Left lung (tissue), 10 donors: ENCODE data around the gene PRKN. TPM values are rescaled to one million over a fixed set of nuclear protein-coding genes. Genes with fewer than 3 reads are reported as not detected.

Source experiments
- ATAC-seq: fragments of 200-7000 bp; cut with Tn5 transposase; one replicate; pipeline ENCODE4 v1.9.1; 2020; ENCODE audit warnings: moderate library complexity
- DNase-seq, 4 donors: peaks; one replicate each; pipeline ENCODE4 v3.0.0-alpha.2; 2013 to 2020
- H3K27ac ChIP-seq, 2 donors: fragments of 200-600 bp; sonication (generic) in 1 of 2; one replicate each; pipeline versions ENCODE4 v1.5.0 to v1.8.0; 2020 to 2021
- H3K27me3 ChIP-seq, 2 donors: fragments of 200-600 bp; sonication (generic) in 1 of 2; one replicate each; pipeline versions ENCODE4 v1.5.0 to v1.8.0; 2020 to 2021
- H3K36me3 ChIP-seq, 2 donors: fragments of 200-600 bp; sonication (generic) in 1 of 2; one replicate each; pipeline versions ENCODE4 v1.5.0 to v1.8.0; 2020 to 2021
- H3K4me1 ChIP-seq, 2 donors: fragments of 200-600 bp; one replicate each; pipeline ENCODE4 v1.8.0; 2021
- H3K4me3 ChIP-seq, 2 donors: fragments of 200-600 bp; sonication (generic) in 1 of 2; one replicate each; pipeline versions ENCODE4 v1.5.0 to v1.8.0; 2020 to 2021; ENCODE audit warnings: mild to moderate bottlenecking in 1 of 2
- H3K9me3 ChIP-seq, 2 donors: fragments of 200-600 bp; sonication (generic) in 1 of 2; one replicate each; pipeline versions ENCODE4 v1.5.0 to v1.8.0; 2020 to 2021
- intact Hi-C, 2 donors: fragments of 100-400 bp; cut with DNase I; formaldehyde crosslinking; loops; one replicate each; pipeline versions ENCODE4 v1.11.2 to v1.14.2; 2022
- polyA plus RNA-seq, 6 donors: library from polyadenylated mRNA; unstranded; fragments of 120-200 nt; gene quantifications; one replicate each; pipeline ENCODE4 v1.2.1, GENCODE V29; 2013; ENCODE audit not compliant: insufficient read length in 6 of 6
- total RNA-seq, 2 donors: library from RNA; stranded (reverse); fragmentation: NEBNext Ultra II Directional; extraction: Animal tissue kit (Norgen Biotek cat#: 25700); gene quantifications; one replicate each; pipeline ENCODE4 v1.2.1, GENCODE V29; 2021
- TF ChIP-seq, protein P1 (sequence below), 2 donors: fragments of 200-600 bp; sonication (generic) in 1 of 2; IDR thresholded peaks; one replicate each; pipeline versions ENCODE4 v1.5.0 to v1.8.0; 2021; ENCODE audit warnings: antibody characterized with exemption in 2 of 2
- donor health status: DM: no; HTN: yes; CAD: no.
- donor health status: DM: no; HTN: no; CAD: no.

PRKN gene
- total and polyA plus RNA-seq, 8 donors = 1.9 to 4.3 (median 2.5) TPM

DNA sequence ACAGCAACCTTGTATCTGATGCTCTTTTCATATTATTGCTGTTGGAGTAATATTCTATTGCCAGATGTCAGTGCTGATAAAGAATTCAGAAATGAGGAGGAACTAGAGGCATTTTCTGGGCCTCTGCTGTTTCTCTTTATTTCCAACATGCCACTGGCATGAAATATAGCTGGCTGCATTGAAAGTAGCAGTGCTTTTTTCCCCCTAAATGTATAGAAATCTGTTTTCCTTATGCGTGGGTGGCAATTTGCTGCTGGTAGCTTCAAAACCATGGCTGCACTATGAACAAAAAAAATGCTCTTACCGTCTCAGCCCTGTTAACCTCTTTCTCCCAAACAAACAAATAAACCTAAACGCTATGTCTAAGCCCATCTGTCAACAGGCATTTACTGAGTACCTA lies 1011.4 kb downstream of the PRKN start:
- intact Hi-C loops = no loop called here
- Histone ChIP-seq H3K4me1 (no peaks in the 10 kb centered on the region), H3K36me3 (no peaks in the 10 kb centered on the region), H3K9me3 (no peaks in the 10 kb centered on the region), H3K4me3 (no peak overlapping the region), H3K27me3 (no peaks in the 10 kb centered on the region), H3K27ac (no peak overlapping the region)
- ATAC-seq (no peak), DNase-seq (no peak)
- TF ChIP-seq, protein P1, sequence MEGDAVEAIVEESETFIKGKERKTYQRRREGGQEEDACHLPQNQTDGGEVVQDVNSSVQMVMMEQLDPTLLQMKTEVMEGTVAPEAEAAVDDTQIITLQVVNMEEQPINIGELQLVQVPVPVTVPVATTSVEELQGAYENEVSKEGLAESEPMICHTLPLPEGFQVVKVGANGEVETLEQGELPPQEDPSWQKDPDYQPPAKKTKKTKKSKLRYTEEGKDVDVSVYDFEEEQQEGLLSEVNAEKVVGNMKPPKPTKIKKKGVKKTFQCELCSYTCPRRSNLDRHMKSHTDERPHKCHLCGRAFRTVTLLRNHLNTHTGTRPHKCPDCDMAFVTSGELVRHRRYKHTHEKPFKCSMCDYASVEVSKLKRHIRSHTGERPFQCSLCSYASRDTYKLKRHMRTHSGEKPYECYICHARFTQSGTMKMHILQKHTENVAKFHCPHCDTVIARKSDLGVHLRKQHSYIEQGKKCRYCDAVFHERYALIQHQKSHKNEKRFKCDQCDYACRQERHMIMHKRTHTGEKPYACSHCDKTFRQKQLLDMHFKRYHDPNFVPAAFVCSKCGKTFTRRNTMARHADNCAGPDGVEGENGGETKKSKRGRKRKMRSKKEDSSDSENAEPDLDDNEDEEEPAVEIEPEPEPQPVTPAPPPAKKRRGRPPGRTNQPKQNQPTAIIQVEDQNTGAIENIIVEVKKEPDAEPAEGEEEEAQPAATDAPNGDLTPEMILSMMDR (IDR thresholded peaks at IDR 0.05) = no peak

DNA sequence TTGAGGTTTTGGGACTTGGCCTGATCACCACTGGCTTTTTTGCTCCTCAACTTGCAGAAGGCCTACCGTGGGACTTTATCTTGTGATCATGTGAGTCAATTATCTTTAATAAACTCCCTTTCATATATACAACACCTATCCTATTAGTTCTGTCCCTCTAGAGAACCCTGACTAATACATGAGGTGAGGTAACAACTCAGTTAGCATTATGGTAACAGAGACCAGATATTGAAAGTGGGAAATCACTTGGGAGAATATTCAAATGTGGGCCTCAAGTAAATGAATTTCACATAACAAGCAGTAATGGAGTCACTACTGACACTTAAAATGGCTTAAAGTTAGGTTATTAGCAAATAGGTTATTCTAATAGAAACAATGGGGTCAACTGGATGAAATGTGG lies 1015.6 kb downstream of the PRKN start:
- Histone ChIP-seq H3K36me3 (no peaks in the 10 kb centered on the region), H3K4me3 (no peak overlapping the region), H3K27me3 (no peaks in the 10 kb centered on the region), H3K9me3 (no peaks in the 10 kb centered on the region), H3K4me1 (no peaks in the 10 kb centered on the region), H3K27ac (no peak overlapping the region)
- intact Hi-C loops = no loop called here
- no peak for ATAC-seq
- TF ChIP-seq, protein P1 (IDR thresholded peaks at IDR 0.05) = no peak
- DNase-seq = no peak

DNA sequence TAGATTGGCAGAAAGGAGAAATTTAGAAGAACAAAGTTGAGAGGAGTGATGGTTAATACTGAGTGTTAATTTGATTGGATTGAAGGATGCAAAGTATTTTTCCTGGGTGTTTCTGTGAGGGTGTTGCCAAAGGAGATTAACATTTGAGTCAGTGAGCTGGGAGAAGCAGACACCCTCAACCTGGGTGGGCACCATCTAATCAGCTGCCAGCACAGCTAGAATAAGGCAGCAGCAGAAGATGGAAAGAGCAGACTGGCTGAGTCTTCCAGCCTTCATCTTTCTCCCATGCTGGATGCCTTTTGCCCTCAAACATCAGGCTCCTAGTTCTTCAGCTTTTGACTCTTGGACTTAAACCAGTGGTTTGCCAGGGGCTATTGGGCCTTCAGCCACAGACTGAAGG lies 1016.1 kb downstream of the PRKN start:
- H3K27me3 ChIP-seq = no peaks in the 10 kb centered on the region
- no peaks in the 10 kb centered on the region for H3K36me3 ChIP-seq
- TF ChIP-seq, protein P1 (IDR thresholded peaks at IDR 0.05) = no peak
- no peaks in the 10 kb centered on the region for H3K9me3 ChIP-seq
- intact Hi-C loops = no loop called here
- no peak for ATAC-seq
- H3K4me1 ChIP-seq = no peaks in the 10 kb centered on the region
- H3K27ac ChIP-seq = no peak overlapping the region
- no peak for DNase-seq
- no peak overlapping the region for H3K4me3 ChIP-seq

DNA sequence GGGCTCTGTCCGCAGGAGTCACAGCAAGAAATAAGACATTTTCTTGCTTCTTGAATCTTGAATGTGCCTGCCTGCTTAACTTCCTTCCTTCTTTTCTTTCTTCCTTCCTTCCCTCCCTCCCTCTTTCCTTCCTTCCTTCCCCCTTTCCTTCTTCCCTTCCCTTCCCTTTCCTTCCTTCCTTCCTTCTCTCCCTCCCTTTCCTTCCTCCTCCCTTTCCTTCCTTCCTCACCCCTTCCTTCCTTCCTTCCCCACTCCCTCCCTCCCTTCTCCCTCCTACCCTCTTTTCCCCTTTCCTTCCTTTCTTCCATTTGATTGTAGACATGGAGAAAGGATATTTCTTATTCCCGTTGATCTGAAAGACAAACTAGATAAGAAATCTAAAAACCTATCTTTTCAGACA lies 1016.9 kb downstream of the PRKN start:
- intact Hi-C loops = no loop called here
- DNase-seq (no peak), ATAC-seq (no peak)
- Histone ChIP-seq H3K4me1 (no peaks in the 10 kb centered on the region), H3K9me3 (no peaks in the 10 kb centered on the region), H3K27me3 (no peaks in the 10 kb centered on the region), H3K4me3 (no peak overlapping the region), H3K27ac (no peak overlapping the region), H3K36me3 (no peaks in the 10 kb centered on the region)
- TF ChIP-seq, protein P1 (IDR thresholded peaks at IDR 0.05) = no peak

DNA sequence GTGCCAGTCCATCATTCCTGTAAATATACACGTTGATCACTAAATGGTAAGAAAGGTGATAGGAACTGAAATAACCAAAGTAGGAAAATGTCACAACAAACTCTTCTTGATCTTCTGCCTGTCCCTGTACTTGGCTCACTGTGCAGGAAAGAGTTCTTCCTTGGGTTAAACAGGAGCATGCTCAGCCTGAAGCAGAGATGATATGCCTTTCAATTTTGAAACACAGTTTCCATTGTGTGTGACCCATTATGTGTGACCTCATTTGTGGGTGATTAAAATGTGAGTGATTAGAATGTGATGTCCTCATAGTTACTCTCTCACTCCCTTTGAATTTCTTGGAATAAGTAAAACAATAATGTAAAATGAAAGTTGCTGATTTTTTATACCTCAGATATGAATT lies 1026.5 kb downstream of the PRKN start:
- Histone ChIP-seq H3K27ac (no peak overlapping the region), H3K9me3 (no peaks in the 10 kb centered on the region), H3K4me3 (no peak overlapping the region), H3K36me3 (no peaks in the 10 kb centered on the region), H3K4me1 (no peaks in the 10 kb centered on the region), H3K27me3 (no peaks in the 10 kb centered on the region)
- DNase-seq (no peak), ATAC-seq (no peak)
- TF ChIP-seq, protein P1 (IDR thresholded peaks at IDR 0.05) = no peak
- intact Hi-C loops = no loop called here
